NCI-H2171 treated with DMSO at 0.1 percent for 48 hours (cell line): ENCODE data around the gene SPEM2.

Experiments
- DNase-seq: peaks from one replicate; lab custom pipeline; 2025; lab: John Stamatoyannopoulos, UW

Gene SPEM2

GRCh38 chr17:7425316-7425715, at the start of gene SPEM2:
SPEM2 (plus strand) TSS chr17:7425616; CDS start chr17:7425689, 73 bp downstream.
- DNase-seq: no peak

DNA sequence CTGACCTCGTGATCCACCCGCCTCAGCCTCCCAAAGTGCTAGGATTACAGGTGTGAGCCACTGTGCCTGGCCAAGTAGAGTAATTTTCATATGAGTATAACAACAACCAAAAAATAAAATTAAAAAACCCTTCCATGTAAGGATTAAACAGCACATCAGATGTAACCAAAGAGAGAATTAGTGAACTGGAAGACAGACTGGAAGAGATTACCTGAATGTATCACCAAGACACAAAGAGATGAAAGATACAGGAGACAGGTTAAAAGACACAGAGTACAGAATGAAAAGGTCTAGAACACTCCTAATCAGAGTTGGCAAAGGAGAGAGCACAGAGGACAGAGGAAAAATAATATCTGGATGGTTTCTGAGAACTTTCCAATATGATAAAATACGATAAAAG, 46.3 kb upstream of the SPEM2 start:
- DNase-seq: no peak

GRCh38 chr17:7380321-7380720, 45.1 kb upstream of the SPEM2 start:
- DNase-seq: no peak

GRCh38 chr17:7380855-7381683, 44.3 kb upstream of the SPEM2 start, which contains the start of gene TNK1:
TNK1 (plus strand) TSS chr17:7381089; CDS start chr17:7382927, 1,838 bp downstream.
- no peak for DNase-seq

GRCh38 chr17:7382901-7383300, 42.5 kb upstream of the SPEM2 start:
- no peak for DNase-seq

GRCh38 chr17:7383371-7383741, 42.1 kb upstream of the SPEM2 start:
- DNase-seq: no peak

GRCh38 chr17:7383742-7384488, 41.5 kb upstream of the SPEM2 start:
- DNase-seq: no peak

DNA sequence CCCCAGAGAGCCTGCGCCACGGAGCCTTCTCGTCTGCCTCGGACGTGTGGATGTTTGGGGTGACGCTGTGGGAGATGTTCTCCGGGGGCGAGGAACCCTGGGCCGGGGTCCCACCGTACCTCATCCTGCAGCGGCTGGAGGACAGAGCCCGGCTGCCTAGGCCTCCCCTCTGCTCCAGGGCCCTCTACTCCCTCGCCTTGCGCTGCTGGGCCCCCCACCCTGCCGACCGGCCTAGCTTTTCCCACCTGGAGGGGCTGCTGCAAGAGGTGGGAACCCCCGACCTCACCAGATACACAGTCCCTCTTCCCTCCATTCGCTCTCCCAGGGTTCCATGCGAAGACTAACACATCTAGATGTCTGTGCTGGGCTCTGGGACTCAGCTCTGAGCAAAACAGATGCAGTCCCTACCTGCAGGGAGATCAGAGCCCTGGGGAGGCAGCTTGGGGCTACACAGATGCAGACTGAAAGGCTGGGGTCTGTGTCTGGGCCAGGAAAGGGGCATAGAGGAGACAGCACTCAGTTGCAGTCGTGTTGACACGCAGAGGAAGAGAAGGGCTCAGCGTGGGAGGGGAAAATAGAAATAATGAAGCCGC, 40.8 kb upstream of the SPEM2 start:
- no peak for DNase-seq

GRCh38 chr17:7388856-7389255, 36.6 kb upstream of the SPEM2 start:
- DNase-seq: no peak

- no peak for DNase-seq
Measured at GRCh38 chr17:7389924-7390910, 35.2 kb upstream of the SPEM2 start.

GRCh38 chr17:7391307-7391706, 34.1 kb upstream of the SPEM2 start:
- no peak for DNase-seq

DNA sequence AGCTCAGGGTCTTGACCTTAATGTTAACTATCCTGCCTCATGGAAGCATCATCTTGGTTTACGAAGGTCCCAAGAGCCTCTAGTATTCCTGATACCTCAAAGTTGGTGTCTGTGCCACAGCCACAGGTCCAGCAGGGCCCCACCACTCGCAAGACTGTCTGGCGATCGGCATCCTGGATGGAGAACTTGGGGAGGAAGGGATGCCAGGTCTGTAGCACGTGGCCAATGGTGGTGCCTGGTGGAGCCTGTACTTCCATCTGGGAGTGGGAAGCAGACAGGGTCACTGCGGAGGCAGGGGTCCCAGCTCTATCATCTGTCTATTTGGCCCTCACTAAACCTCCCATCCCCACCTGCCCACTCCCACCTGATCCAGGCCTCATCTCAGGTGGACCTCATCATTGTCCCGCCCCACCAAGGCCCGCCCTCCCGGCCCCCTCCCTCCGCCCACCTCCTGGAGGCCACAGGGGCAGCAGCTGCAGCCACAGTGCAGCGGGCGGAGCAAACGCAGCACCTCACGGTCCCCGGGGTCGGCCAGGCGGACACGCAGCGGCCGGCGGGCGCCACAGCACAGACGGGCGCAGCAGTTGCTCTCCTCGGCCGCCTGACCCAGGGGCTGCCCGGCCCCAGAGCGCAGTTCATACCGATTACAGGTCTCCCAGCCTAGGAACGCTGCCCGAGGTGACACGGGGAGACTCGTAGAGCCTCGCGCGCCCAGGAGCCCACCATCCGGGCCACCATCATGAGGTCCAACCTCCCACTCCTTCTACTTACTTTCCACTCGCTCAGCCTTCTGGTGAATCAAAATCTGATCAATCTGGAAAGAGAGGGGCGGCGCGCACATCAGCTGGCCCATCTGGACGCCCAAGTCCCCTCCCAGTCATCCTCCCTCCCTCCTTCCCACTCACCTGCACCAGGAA, 32.5 kb upstream of the SPEM2 start:
- no peak for DNase-seq

- DNase-seq: peak; percentile 71
Measured at GRCh38 chr17:7393613-7394451, 31.6 kb upstream of the SPEM2 start.

DNA sequence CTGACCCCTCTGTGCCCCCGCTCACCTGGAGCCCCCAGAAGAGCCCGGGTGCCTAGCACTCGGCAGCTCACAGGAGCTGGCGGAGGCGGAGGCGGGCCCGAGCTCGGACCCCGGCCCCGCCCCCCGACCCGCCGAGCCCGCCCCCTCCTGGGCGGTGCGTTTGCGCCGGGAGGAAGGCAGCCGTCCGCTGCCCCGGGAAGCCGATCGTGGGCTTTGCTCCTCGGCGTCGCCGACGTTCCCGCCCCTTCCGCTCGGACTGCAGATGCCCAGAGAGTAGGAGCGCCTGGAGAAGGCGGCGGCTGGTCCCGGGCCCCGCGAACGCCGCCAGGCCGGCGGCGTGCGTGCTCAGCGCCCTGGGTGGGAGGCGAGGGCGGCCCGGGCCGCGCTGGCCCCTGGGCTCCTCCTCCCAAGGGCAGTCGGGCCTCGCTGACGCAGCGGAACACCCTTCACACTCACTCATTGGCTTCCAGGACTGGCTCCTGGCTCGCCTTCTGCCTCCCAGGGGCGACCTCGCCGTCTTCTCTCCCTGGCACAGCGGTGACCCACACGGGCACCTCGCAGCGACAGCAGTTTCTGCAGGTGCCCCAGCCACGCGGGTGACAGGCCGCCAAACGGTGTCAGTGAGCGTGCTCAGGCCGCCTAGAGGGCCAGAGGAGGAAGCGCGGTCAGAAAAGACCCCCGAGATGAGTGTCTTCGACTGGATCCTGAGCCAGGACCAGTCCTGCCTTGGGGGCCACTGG, 30.8 kb upstream of the SPEM2 start, which contains the start of gene PLSCR3:
Gene PLSCR3, minus strand, starts transcription at position 74 of the 740 bp plus-strand sequence. CDS start 415 bp downstream, outside the sequence.
- peak; percentile 78 for DNase-seq

DNA sequence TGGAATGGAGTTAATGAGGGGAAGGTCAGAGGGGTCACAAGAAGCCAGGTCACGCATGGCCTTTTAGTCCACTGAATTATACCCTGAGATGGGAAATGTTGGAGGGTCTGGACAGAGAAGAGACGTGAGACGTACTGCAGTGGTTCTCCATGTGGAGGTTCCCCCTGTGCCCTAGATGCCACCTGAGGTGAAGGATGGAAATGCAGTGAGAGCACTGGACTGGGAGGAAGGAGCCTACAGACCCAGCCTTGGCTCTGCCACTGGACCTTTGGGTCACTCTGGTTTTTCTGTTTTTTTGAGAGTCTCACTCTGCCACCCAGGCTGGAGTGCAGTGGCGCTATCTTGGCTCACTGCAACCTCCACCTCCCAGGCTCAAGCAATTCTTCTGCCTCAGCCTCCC, 29.3 kb upstream of the SPEM2 start:
- DNase-seq: no peak

DNA sequence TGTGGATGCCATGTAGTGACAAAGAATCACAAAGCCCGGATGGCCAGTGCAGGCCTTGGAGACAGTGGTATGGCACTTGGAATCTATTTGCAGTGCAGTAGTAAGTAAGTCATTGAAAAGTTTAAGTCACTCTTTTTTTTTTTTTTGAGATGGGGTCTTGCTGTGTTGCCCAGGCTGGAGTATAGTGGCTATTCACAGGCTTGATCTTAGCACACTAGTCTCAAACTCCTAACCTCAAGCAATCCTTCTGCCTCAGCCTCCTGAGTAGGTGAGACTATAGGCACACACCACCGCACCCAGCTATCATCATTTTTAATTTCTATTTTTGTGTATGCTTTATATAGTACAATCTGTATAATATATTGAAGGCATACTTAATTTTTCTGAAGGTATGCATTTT, 26.8 kb upstream of the SPEM2 start:
- no peak for DNase-seq

GRCh38 chr17:7403043-7403726, 22.2 kb upstream of the SPEM2 start:
- DNase-seq: peak; percentile 22

DNA sequence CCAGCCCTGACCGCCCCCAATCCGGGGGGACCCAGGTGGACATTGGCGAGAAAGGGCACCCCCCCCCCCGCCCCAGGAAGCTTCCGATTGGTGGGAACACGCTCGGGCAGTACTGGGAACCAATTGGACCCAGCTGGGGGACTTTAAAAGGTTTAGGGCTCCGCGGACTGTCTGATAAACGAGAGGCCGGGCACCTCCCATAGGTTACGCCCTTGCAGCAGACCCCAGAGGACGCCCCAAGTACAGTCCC, 21.8 kb upstream of the SPEM2 start:
- DNase-seq: no peak
